T follicular helper cell (primary cell): Measurements from ENCODE around the gene ZNF236.

ENCODE experiments used
- DNase-seq: peaks from one replicate; pipeline ENCODE4 v3.0.0-alpha.2; 2020; ENCODE audit warnings: low read depth

Gene ZNF236

GRCh38 chr18:76908277-76908676, 85.9 kb downstream of the ZNF236 start:
- no peak for DNase-seq

- DNase-seq, result no peak
Measured at GRCh38 chr18:76909439-76909838, 87.1 kb downstream of the ZNF236 start.

GRCh38 chr18:76911440-76911839, 89.1 kb downstream of the ZNF236 start:
- no peak for DNase-seq

GRCh38 chr18:76913583-76913982, 91.2 kb downstream of the ZNF236 start:
- DNase-seq, result no peak

GRCh38 chr18:76914314-76914713, 92.0 kb downstream of the ZNF236 start:
- DNase-seq, result no peak

GRCh38 chr18:76914796-76915195, 92.4 kb downstream of the ZNF236 start:
- no peak for DNase-seq

- no peak for DNase-seq
Measured at GRCh38 chr18:76915456-76915855, 93.1 kb downstream of the ZNF236 start.

- no peak for DNase-seq
Measured at GRCh38 chr18:76920974-76921373, 98.6 kb downstream of the ZNF236 start.

GRCh38 chr18:76922107-76922506, 99.8 kb downstream of the ZNF236 start:
- peak; percentile 10 for DNase-seq

- no peak for DNase-seq
Measured at GRCh38 chr18:76923485-76924085, 101.2 kb downstream of the ZNF236 start.

GRCh38 chr18:76925501-76925900, 103.1 kb downstream of the ZNF236 start:
- no peak for DNase-seq

GRCh38 chr18:76927223-76927725, 104.9 kb downstream of the ZNF236 start:
- no peak for DNase-seq

GRCh38 chr18:76928179-76928868, 106.0 kb downstream of the ZNF236 start:
- DNase-seq, result no peak

GRCh38 chr18:76931171-76931570, 108.8 kb downstream of the ZNF236 start:
- no peak for DNase-seq

- no peak for DNase-seq
Measured at GRCh38 chr18:76932026-76932819, 109.9 kb downstream of the ZNF236 start.

- DNase-seq, result no peak
Measured at GRCh38 chr18:76935722-76936337, 113.5 kb downstream of the ZNF236 start.

GRCh38 chr18:76936877-76937276, 114.5 kb downstream of the ZNF236 start:
- no peak for DNase-seq

- no peak for DNase-seq
Measured at GRCh38 chr18:76937597-76937996, 115.2 kb downstream of the ZNF236 start.

- no peak for DNase-seq
Measured at GRCh38 chr18:76938619-76939018, 116.3 kb downstream of the ZNF236 start.

GRCh38 chr18:76941284-76941683, 118.9 kb downstream of the ZNF236 start:
- DNase-seq, result no peak

GRCh38 chr18:76943542-76944339, 121.4 kb downstream of the ZNF236 start:
- no peak for DNase-seq
